Measurements from ENCODE around the gene WSCD2. TPM values are rescaled to one million over a fixed set of nuclear protein-coding genes. Genes with fewer than 3 reads are reported as not detected.

Gene WSCD2
- total RNA-seq, 1 donor from 2014 or later: 1.4 TPM

GRCh38 chr12:108235197-108235984 is 106.3 kb downstream of the WSCD2 start:
- Mint-ChIP-seq H3K4me3 (ENCODE audit: unreplicated experiment) (peak overlapping the region; percentile 39), H3K27ac (ENCODE audit: unreplicated experiment) (peak overlapping the region; percentile 71), H3K4me1 (ENCODE audit: low read depth, unreplicated experiment) (peaks cover 14% of the 10 kb centered on the region), H3K36me3 (ENCODE audit: unreplicated experiment) (peaks cover 11% of the 10 kb centered on the region), H3K9me3 (ENCODE audit: unreplicated experiment) (peaks cover 5% of the 10 kb centered on the region), H3K27me3 (ENCODE audit: unreplicated experiment) (peaks cover 10% of the 10 kb centered on the region)
- DNase-seq: no peak
- TF ChIP-seq CTCF (IDR thresholded peaks at IDR 0.05; ENCODE audit: partially characterized antibody, unreplicated experiment): no peak

- no peak for TF ChIP-seq CTCF (IDR thresholded peaks at IDR 0.05; ENCODE audit: partially characterized antibody, unreplicated experiment)
- peak overlapping the region; percentile 71 for H3K27ac Mint-ChIP-seq (ENCODE audit: unreplicated experiment)
- H3K36me3 Mint-ChIP-seq (ENCODE audit: unreplicated experiment): peaks cover 11% of the 10 kb centered on the region
- H3K9me3 Mint-ChIP-seq (ENCODE audit: unreplicated experiment): peaks cover 5% of the 10 kb centered on the region
- H3K4me3 Mint-ChIP-seq (ENCODE audit: unreplicated experiment): no peak overlapping the region
- H3K27me3 Mint-ChIP-seq (ENCODE audit: unreplicated experiment): peaks cover 10% of the 10 kb centered on the region
- DNase-seq: no peak
- peaks cover 14% of the 10 kb centered on the region for H3K4me1 Mint-ChIP-seq (ENCODE audit: low read depth, unreplicated experiment)
These were observed 106.8 kb downstream of the WSCD2 start for GRCh38 chr12:108235985-108236263.

- H3K27me3 Mint-ChIP-seq (ENCODE audit: unreplicated experiment): peaks cover 10% of the 10 kb centered on the region
- peaks cover 16% of the 10 kb centered on the region for H3K4me1 Mint-ChIP-seq (ENCODE audit: low read depth, unreplicated experiment)
- TF ChIP-seq CTCF (IDR thresholded peaks at IDR 0.05; ENCODE audit: partially characterized antibody, unreplicated experiment): no peak
- peak overlapping the region; percentile 9 for H3K27ac Mint-ChIP-seq (ENCODE audit: unreplicated experiment)
- DNase-seq: no peak
- H3K4me3 Mint-ChIP-seq (ENCODE audit: unreplicated experiment): peak overlapping the region; percentile 70
- peaks cover 5% of the 10 kb centered on the region for H3K9me3 Mint-ChIP-seq (ENCODE audit: unreplicated experiment)
- peaks cover 11% of the 10 kb centered on the region for H3K36me3 Mint-ChIP-seq (ENCODE audit: unreplicated experiment)
These were observed 107.3 kb downstream of the WSCD2 start for GRCh38 chr12:108236366-108236765.

- no peak for TF ChIP-seq CTCF (IDR thresholded peaks at IDR 0.05; ENCODE audit: partially characterized antibody, unreplicated experiment)
- peaks cover 8% of the 10 kb centered on the region for H3K27me3 Mint-ChIP-seq (ENCODE audit: unreplicated experiment)
- no peak overlapping the region for H3K4me3 Mint-ChIP-seq (ENCODE audit: unreplicated experiment)
- H3K9me3 Mint-ChIP-seq (ENCODE audit: unreplicated experiment): peaks cover 5% of the 10 kb centered on the region
- H3K36me3 Mint-ChIP-seq (ENCODE audit: unreplicated experiment): peaks cover 11% of the 10 kb centered on the region
- H3K27ac Mint-ChIP-seq (ENCODE audit: unreplicated experiment): no peak overlapping the region
- peak; percentile 30 for DNase-seq
- peaks cover 22% of the 10 kb centered on the region for H3K4me1 Mint-ChIP-seq (ENCODE audit: low read depth, unreplicated experiment)
These were observed 108.2 kb downstream of the WSCD2 start for GRCh38 chr12:108237272-108237671.

GRCh38 chr12:108238474-108238873 is 109.4 kb downstream of the WSCD2 start:
- H3K4me1 Mint-ChIP-seq (ENCODE audit: low read depth, unreplicated experiment): peaks cover 28% of the 10 kb centered on the region
- peaks cover 5% of the 10 kb centered on the region for H3K9me3 Mint-ChIP-seq (ENCODE audit: unreplicated experiment)
- H3K4me3 Mint-ChIP-seq (ENCODE audit: unreplicated experiment): no peak overlapping the region
- no peak for DNase-seq
- H3K27me3 Mint-ChIP-seq (ENCODE audit: unreplicated experiment): peaks cover 13% of the 10 kb centered on the region
- TF ChIP-seq CTCF (IDR thresholded peaks at IDR 0.05; ENCODE audit: partially characterized antibody, unreplicated experiment): no peak
- H3K36me3 Mint-ChIP-seq (ENCODE audit: unreplicated experiment): peaks cover 11% of the 10 kb centered on the region
- H3K27ac Mint-ChIP-seq (ENCODE audit: unreplicated experiment): no peak overlapping the region
